GM23338 (cell line): Measurements from ENCODE around the gene NUCKS1.

ENCODE experiments used
- CREB1 ChIP-seq: fragments of 250-450 bp; sonication (Bioruptor Pico); IDR thresholded peaks from 2 replicates; pipeline ENCODE4 v1.5.0; 2020; ENCODE audit warnings: low read depth, mild to moderate bottlenecking, moderate library complexity
- CTCF ChIP-seq, 2 experiments: fragments of 200-600 bp in 1 of 2; sonication (generic) in 1 of 2; conservative IDR thresholded peaks; 2 replicates each; pipeline versions ENCODE4 v1.5.1 to v1.6.1; 2016 to 2017; ENCODE audit warnings: antibody characterized with exemption in 2 of 2, low read depth in 2 of 2, mild to moderate bottlenecking in 2 of 2, moderate library complexity in 1 of 2
- ETS1 ChIP-seq: IDR thresholded peaks from 2 replicates; pipeline ENCODE4 v1.6.1; 2016; ENCODE audit warnings: antibody characterized with exemption
- EZH2 ChIP-seq: fragments of 200-600 bp; sonication (generic); IDR thresholded peaks from one replicate; pipeline ENCODE4 v1.8.0; 2017; ENCODE audit warnings: antibody characterized with exemption, mild to moderate bottlenecking, low read depth; ENCODE audit not compliant: unreplicated experiment
- EZH2phosphoT487 ChIP-seq: fragments of 200-600 bp; sonication (generic); IDR thresholded peaks from one replicate; pipeline ENCODE4 v1.8.1; 2018; ENCODE audit warnings: antibody characterized with exemption; ENCODE audit not compliant: unreplicated experiment
- JUNB ChIP-seq: IDR thresholded peaks from one replicate; pipeline ENCODE4 v1.6.1; 2016; ENCODE audit warnings: antibody characterized with exemption; ENCODE audit not compliant: unreplicated experiment
- NANOG ChIP-seq: IDR thresholded peaks from 2 replicates; pipeline ENCODE4 v1.6.1; 2016; ENCODE audit warnings: antibody characterized with exemption, borderline replicate concordance
- POLR2AphosphoS5 ChIP-seq: IDR thresholded peaks from 2 replicates; pipeline ENCODE4 v1.6.1; 2016; ENCODE audit warnings: antibody characterized with exemption, low read depth
- REST ChIP-seq: IDR thresholded peaks from one replicate; pipeline ENCODE4 v1.6.1; 2018; ENCODE audit warnings: antibody characterized with exemption; ENCODE audit not compliant: unreplicated experiment
- STAT1 ChIP-seq: IDR thresholded peaks from one replicate; pipeline ENCODE4 v1.6.1; 2016; ENCODE audit warnings: antibody characterized with exemption; ENCODE audit not compliant: unreplicated experiment
- ZNF114 ChIP-seq: fragments of 250-450 bp; sonication (Bioruptor Pico); IDR thresholded peaks from 2 replicates; pipeline ENCODE4 v1.5.0; 2020; ENCODE audit warnings: mild to moderate bottlenecking, moderate library complexity
- ZNF331 ChIP-seq: fragments of 250-450 bp; sonication (Bioruptor Pico); IDR thresholded peaks from 2 replicates; pipeline ENCODE4 v1.5.0; 2020; ENCODE audit warnings: low read depth, mild to moderate bottlenecking, moderate library complexity
- ZNF462 ChIP-seq: fragments of 250-450 bp; sonication (Bioruptor Pico); IDR thresholded peaks from 2 replicates; pipeline ENCODE4 v1.5.0; 2020; ENCODE audit warnings: mild to moderate bottlenecking, moderate library complexity

- TF ChIP-seq CTCF (conservative IDR thresholded peaks at IDR 0.05; ENCODE audit: low read depth in 2 of 2) (no peak), JUNB (no peak), EZH2phosphoT487 (no peak), POLR2AphosphoS5 (no peak), EZH2 (no peak), ZNF331 (CRISPR knock-in tag) (no peak), NANOG (no peak), CREB1 (CRISPR knock-in tag) (no peak), ETS1 (no peak), REST (no peak), ZNF114 (CRISPR knock-in tag) (no peak), ZNF462 (CRISPR knock-in tag) (no peak), STAT1 (no peak)
Observed at GRCh38 chr1:205704903-205705302, 45.1 kb downstream of the NUCKS1 start.
